ENCODE results near the gene FGD3. TPM values are rescaled to one million over a fixed set of nuclear protein-coding genes. Genes with fewer than 3 reads are reported as not detected.

The FGD3 gene
- total RNA-seq, 2 donors from 2014 or later: 70.6 to 80.2 TPM

GRCh38 chr9:93059715-93060578 is 112.6 kb downstream of the FGD3 start:
- Mint-ChIP-seq H3K27me3 (no peaks in the 10 kb centered on the region), H3K36me3 (ENCODE audit: low read depth) (peaks cover 24% of the 10 kb centered on the region), H3K9me3 (no peaks in the 10 kb centered on the region), H3K27ac (peak overlapping the region; percentile 94), H3K4me1 (peaks cover 37% of the 10 kb centered on the region), H3K4me3 (peak overlapping the region; percentile 94)
- no peak for ATAC-seq (replicated peaks)

- Mint-ChIP-seq H3K27ac (peak overlapping the region; percentile 94), H3K36me3 (ENCODE audit: low read depth) (peaks cover 29% of the 10 kb centered on the region), H3K9me3 (no peaks in the 10 kb centered on the region), H3K27me3 (no peaks in the 10 kb centered on the region), H3K4me1 (peaks cover 46% of the 10 kb centered on the region), H3K4me3 (peak overlapping the region; percentile 94)
- ATAC-seq (replicated peaks): no peak
Measured at GRCh38 chr9:93060746-93061259, 113.5 kb downstream of the FGD3 start.

GRCh38 chr9:93061260-93061751 is 114.0 kb downstream of the FGD3 start:
- Mint-ChIP-seq H3K36me3 (ENCODE audit: low read depth) (peaks cover 29% of the 10 kb centered on the region), H3K4me1 (peaks cover 47% of the 10 kb centered on the region), H3K27ac (peak overlapping the region; percentile 94), H3K9me3 (no peaks in the 10 kb centered on the region), H3K4me3 (peak overlapping the region; percentile 94), H3K27me3 (no peaks in the 10 kb centered on the region)
- ATAC-seq (replicated peaks): no peak

- Mint-ChIP-seq H3K36me3 (ENCODE audit: low read depth) (peaks cover 32% of the 10 kb centered on the region), H3K27me3 (no peaks in the 10 kb centered on the region), H3K4me3 (peak overlapping the region; percentile 94), H3K9me3 (no peaks in the 10 kb centered on the region), H3K27ac (peak overlapping the region; percentile 94), H3K4me1 (peaks cover 51% of the 10 kb centered on the region)
- no peak for ATAC-seq (replicated peaks)
Measured at GRCh38 chr9:93061791-93062763, 114.8 kb downstream of the FGD3 start.

- Mint-ChIP-seq H3K4me1 (peaks cover 63% of the 10 kb centered on the region), H3K9me3 (no peaks in the 10 kb centered on the region), H3K4me3 (peak overlapping the region; percentile 94), H3K36me3 (ENCODE audit: low read depth) (peaks cover 53% of the 10 kb centered on the region), H3K27ac (peak overlapping the region; percentile 97), H3K27me3 (no peaks in the 10 kb centered on the region)
- peak; percentile 95 for ATAC-seq (replicated peaks)
Measured at GRCh38 chr9:93064392-93065134, 117.2 kb downstream of the FGD3 start.

- peaks cover 60% of the 10 kb centered on the region for H3K4me1 Mint-ChIP-seq
- peak overlapping the region; percentile 94 for H3K4me3 Mint-ChIP-seq
- H3K27me3 Mint-ChIP-seq: no peaks in the 10 kb centered on the region
- no peaks in the 10 kb centered on the region for H3K9me3 Mint-ChIP-seq
- peak overlapping the region; percentile 97 for H3K27ac Mint-ChIP-seq
- ATAC-seq (replicated peaks): no peak
- H3K36me3 Mint-ChIP-seq (ENCODE audit: low read depth): peaks cover 55% of the 10 kb centered on the region
Measured at GRCh38 chr9:93065135-93065720, 117.9 kb downstream of the FGD3 start.

GRCh38 chr9:93066978-93067603 is 119.8 kb downstream of the FGD3 start:
- peaks cover 55% of the 10 kb centered on the region for H3K4me1 Mint-ChIP-seq
- H3K36me3 Mint-ChIP-seq (ENCODE audit: low read depth): peaks cover 48% of the 10 kb centered on the region
- H3K27ac Mint-ChIP-seq: peak overlapping the region; percentile 66
- no peaks in the 10 kb centered on the region for H3K27me3 Mint-ChIP-seq
- no peaks in the 10 kb centered on the region for H3K9me3 Mint-ChIP-seq
- ATAC-seq (replicated peaks): no peak
- no peak overlapping the region for H3K4me3 Mint-ChIP-seq

- H3K27me3 Mint-ChIP-seq: no peaks in the 10 kb centered on the region
- peaks cover 44% of the 10 kb centered on the region for H3K36me3 Mint-ChIP-seq (ENCODE audit: low read depth)
- no peak for ATAC-seq (replicated peaks)
- peaks cover 46% of the 10 kb centered on the region for H3K4me1 Mint-ChIP-seq
- no peak overlapping the region for H3K27ac Mint-ChIP-seq
- H3K9me3 Mint-ChIP-seq: no peaks in the 10 kb centered on the region
- no peak overlapping the region for H3K4me3 Mint-ChIP-seq
Measured at GRCh38 chr9:93068956-93069355, 121.6 kb downstream of the FGD3 start.

GRCh38 chr9:93071464-93071863 is 124.1 kb downstream of the FGD3 start:
- ATAC-seq (replicated peaks): peak; percentile 45
- H3K4me1 Mint-ChIP-seq: peaks cover 26% of the 10 kb centered on the region
- H3K9me3 Mint-ChIP-seq: no peaks in the 10 kb centered on the region

GRCh38 chr9:93072383-93072795 is 125.1 kb downstream of the FGD3 start:
- no peak overlapping the region for H3K27ac Mint-ChIP-seq
- ATAC-seq (replicated peaks): no peak
- no peak overlapping the region for H3K4me3 Mint-ChIP-seq
- H3K27me3 Mint-ChIP-seq: no peaks in the 10 kb centered on the region
- H3K9me3 Mint-ChIP-seq: no peaks in the 10 kb centered on the region
- peaks cover 27% of the 10 kb centered on the region for H3K36me3 Mint-ChIP-seq (ENCODE audit: low read depth)
- H3K4me1 Mint-ChIP-seq: peaks cover 24% of the 10 kb centered on the region

More at GRCh38 chr9:93071464-93071863, 124.1 kb downstream of the FGD3 start:
- H3K27me3 Mint-ChIP-seq: no peaks in the 10 kb centered on the region
- H3K4me3 Mint-ChIP-seq: no peak overlapping the region
- peak overlapping the region; percentile 64 for H3K27ac Mint-ChIP-seq
- peaks cover 29% of the 10 kb centered on the region for H3K36me3 Mint-ChIP-seq (ENCODE audit: low read depth)

- Mint-ChIP-seq H3K4me1 (peaks cover 16% of the 10 kb centered on the region), H3K27ac (peak overlapping the region; percentile 84), H3K27me3 (no peaks in the 10 kb centered on the region), H3K4me3 (no peak overlapping the region), H3K9me3 (no peaks in the 10 kb centered on the region), H3K36me3 (ENCODE audit: low read depth) (peaks cover 36% of the 10 kb centered on the region)
- ATAC-seq (replicated peaks): no peak
Measured at GRCh38 chr9:93076101-93076791, 128.9 kb downstream of the FGD3 start.

GRCh38 chr9:93076792-93077128 is 129.4 kb downstream of the FGD3 start:
- Mint-ChIP-seq H3K4me1 (peaks cover 15% of the 10 kb centered on the region), H3K36me3 (ENCODE audit: low read depth) (peaks cover 40% of the 10 kb centered on the region), H3K27me3 (no peaks in the 10 kb centered on the region), H3K9me3 (no peaks in the 10 kb centered on the region), H3K4me3 (no peak overlapping the region), H3K27ac (peak overlapping the region; percentile 84)
- no peak for ATAC-seq (replicated peaks)

- no peak for ATAC-seq (replicated peaks)
- H3K27me3 Mint-ChIP-seq: no peaks in the 10 kb centered on the region
- H3K9me3 Mint-ChIP-seq: no peaks in the 10 kb centered on the region
- H3K4me1 Mint-ChIP-seq: peaks cover 17% of the 10 kb centered on the region
- peak overlapping the region; percentile 84 for H3K27ac Mint-ChIP-seq
- H3K4me3 Mint-ChIP-seq: no peak overlapping the region
- H3K36me3 Mint-ChIP-seq (ENCODE audit: low read depth): peaks cover 46% of the 10 kb centered on the region
Measured at GRCh38 chr9:93077367-93077766, 130.0 kb downstream of the FGD3 start.
